ENCODE results near the gene SOHLH1.

Gene SOHLH1

DNA sequence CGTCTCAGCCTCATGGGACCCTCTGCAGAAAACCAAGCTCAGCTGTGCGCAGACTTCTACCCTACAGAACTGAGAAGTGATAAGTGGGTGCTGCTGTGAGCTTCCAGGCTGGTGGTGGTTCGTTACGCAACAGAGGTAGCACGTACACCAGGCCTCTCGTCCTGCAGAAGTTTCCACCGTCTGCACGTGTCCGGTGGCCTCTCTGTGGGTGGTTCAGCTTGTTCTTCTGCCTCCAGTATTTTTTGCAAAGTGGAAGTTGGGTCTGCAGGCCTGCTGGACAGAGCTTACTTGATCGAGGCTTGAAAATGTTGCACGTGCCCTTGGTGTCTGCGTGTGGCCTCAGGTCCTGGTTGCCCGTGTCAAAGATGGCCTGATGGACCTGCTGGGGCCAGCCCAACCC lies 30.2 kb upstream of the SOHLH1 start:
- no peak for DNase-seq

DNA sequence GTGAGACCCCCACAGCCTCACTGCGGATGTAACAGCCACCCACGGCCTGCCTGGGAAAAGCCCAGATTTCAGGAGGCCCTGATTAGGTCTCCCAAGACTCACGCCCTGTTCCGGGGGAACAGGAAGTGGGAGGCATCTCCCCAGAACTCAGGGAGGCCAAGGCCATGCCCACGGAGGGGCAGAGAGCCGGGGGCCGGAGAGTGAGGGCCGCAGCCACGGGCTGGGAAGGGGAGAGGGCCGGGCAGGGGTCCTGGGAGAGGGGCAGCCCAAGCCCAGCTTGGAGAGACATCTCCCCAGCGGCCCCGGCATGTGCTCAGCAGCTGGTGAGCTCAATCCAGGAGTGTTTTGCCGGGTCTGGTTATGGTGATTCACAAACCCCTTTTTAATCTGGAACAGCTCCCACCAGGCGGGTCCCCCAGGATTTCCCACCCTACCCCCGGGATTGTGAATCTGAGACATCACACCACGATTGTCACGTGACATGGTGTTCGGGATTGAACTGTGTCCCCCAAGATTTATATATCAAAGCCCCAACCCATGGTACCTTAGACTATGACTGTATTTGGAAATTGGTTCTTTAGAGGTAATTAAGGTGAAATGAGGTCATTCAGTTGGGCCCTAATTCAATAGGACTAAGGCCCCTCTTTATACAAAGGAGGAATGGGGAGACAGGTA lies 29.3 kb upstream of the SOHLH1 start:
- no peak for DNase-seq

DNA sequence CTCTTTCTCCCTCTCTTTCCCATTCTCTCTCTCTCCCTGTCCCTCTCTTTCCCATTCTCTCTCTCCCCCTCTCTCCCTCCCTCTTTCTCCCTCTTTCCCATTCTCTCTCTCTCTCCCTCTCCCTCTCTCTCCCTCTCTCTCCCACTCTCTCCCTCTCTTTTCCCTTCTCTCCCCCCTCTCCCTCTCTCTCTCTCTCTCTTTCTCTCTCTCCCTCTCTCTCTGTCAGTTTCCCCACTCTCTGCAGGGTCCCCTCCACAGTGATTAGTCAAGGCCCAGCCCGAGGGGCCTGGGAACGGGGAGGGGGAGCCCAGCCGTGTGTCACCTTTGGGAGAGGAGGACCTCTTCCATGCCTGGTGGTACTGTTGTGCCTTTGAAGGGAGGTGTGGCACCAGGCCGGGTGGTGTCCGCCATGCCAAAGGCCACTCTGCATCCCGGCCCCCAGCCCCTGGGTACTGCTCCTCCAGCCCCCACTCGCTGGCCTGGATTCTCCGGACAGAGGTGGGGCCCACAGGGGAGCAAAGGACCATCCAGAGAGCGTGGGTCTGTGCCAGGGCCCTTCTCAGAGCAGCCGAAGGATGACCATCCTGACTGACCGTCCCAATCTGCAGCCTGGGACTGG lies 28.1 kb upstream of the SOHLH1 start:
- no peak for DNase-seq

DNA sequence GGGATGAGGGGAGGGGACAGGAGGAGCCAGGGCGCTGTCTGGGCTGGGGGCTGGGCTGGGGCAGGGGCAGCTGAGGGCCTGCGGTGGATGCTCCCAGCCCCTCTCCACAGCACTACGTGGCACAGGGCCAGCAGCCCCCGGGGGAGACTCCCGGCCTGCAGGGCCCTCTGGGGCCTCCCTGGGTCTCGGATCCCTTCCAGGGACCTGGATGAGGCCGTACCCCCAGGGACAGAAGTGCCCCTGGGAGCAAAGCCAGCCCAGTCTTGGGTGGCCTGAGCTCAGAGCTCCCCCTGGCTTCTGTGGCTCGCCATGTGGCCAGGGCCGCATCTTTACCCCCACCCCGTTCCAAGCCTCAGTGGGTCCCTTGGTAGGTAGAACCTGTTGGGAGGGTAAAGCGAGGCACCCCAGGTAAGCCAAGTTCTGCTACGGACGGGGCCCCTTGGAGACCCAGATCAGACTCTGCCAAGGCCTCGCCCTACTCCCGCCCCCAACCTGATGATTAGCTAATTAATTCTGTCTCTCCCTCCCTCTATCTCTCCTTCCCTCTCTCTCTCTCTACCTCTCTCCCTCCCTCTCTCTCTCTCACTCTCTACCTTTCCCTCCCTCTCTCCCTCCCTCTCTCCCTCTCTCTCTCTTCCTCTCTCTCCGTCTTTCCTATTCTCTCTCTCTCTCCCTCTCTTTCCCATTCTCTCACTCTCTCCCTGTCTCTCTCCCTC lies 27.0 kb upstream of the SOHLH1 start:
- no peak for DNase-seq

DNA sequence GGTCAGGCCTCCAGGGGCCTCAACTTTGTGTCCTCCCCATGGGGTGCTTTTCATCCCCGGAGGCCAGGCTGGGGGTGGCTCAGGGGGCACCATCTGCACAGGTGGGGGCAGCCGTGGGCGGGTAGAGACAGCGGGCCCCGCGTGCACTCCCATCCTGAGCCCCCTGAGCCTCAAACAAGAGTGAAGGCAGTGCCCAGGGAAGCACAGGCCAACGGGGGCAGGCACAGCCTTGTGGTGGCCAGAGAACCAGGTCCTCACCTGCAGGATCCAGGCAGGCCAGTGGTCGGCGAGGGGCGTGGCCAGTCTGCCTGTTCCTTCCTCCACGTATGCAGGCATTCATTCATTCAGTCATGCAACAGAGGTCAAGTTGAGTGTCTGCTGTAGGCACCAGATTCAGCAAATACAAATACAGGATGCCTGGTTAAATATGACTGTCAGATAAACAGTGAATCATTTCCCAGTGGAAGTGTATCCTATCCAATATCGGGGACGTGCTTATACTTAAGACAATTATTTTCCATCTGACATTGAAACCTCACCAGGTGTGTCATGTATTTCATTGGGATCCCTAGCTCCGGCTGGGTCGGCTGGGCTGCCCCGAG lies 25.0 kb upstream of the SOHLH1 start:
- no peak for DNase-seq

DNA sequence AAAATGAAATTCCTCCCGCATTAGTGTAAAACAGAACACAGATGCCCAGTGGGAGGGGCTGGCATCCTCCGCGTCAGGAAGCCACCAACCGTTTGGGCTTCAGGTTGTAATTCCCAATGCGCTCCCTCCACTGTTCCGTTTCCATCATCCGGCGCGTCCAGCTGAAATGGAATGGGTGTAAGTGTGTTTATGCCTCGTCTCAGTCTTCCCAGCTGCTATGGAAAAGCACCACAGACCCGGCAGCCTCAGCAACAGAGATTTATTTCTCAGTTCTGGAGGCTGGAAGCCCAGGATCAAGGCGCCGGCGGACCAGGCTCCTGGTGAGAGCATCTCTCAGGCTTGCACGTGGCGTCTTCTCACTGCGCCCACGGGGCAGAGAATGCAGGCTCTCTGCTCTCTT lies 23.1 kb upstream of the SOHLH1 start:
- no peak for DNase-seq

DNA sequence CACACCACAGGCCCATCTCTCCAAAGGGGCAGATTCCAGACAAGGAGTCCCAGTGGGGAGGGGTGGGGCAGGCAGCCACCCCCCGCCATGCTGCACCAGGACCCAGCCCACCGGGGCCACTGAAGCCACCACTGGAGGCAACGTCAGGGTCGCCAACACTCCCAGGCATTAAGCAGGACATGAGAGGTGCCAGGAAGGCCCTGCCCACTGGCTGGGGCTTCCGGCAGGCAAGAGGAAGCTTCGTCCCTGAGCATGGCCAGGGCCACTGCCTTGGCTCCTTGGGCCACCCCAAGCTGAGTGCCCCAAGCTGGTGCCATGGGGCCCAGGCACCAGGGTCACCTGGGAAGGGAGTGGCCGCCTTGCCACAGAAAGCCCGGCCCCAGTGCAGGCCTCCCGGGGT lies 20.2 kb upstream of the SOHLH1 start:
- DNase-seq = no peak

DNA sequence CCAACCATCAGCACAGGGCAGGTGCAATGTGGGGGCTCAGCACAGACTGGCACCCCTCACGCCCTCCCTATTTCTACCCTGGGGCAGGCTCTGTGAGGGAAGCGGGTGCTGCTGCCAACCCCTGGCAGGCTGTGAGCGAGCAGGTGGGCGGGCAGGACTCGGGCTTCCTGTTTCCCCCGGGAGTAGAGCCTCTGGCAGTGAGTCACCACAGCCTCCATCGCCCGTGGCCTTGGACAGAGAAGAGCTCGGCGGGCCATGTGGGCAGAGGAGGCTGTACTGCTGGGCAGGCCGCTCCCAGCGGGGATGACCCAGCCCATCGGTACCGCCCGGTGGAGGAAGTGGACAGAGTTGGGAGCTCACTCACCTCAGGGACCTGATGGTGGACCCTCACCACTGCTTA lies 19.3 kb upstream of the SOHLH1 start:
- no peak for DNase-seq

DNA sequence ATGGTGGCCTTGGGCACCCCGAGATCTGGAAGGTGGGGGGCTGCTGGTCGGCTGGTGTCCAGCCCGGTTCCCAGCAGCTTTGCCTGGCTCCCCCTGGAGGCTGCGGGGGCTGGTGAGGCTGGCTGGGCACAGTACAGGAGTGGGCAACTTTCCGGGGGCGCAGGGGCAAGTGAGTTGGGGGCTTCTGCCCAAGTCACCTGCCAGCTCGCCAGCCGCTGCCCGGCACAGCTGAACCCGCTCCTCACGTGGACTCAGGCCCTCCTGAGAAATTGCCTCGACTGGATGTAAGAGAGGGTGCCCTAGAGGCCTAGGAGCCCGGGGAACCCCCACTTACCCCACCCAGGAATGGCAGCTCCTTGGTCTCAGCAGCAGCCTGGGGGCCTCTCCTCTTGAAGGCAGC lies 18.1 kb upstream of the SOHLH1 start:
- no peak for DNase-seq

DNA sequence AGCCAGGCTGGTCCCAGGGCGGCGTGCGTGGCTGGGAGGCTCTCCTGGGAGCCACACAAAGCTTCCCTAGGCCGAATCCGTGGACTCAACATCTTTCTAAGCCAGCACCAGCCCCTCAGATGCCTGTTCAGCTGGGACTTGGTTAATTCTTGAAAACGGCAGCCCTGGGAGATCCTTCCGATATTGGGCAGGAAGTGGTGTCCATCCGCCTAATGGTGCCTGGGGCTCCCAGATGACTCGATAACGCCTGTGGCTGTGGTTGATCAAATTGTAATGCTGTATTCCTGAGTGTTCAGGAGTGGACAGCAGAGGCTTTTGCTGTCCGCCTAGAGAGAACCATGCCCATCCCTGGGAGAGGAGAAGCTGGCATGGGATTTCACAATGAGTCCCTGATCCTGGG lies 16.8 kb upstream of the SOHLH1 start:
- no peak for DNase-seq

DNA sequence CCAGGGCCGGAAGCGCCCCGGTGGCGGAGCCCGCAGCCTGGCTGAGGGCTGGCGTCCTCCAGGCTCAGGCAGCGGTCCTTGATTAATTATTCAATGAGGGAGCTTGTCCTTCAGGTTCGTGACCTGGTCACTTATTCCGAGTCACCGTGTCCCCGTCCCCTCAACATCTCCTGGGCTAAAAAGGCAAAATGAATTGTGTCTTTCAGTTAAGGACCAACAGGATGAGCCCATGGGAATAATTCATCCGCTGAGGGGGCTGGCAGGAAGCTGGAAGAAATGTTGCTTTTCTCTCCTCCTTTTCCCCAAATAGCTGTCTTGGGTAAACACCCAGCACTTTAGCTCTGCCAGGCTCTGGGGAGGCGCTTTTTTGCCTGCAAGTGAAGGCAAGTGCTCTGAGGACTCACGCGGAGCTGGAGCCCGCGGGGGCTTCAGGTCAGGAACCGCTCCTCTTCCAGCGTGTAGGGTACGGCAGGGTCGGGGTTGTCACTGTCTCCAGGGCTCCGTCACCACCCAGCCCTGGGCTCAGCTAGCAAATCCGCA lies 15.8 kb upstream of the SOHLH1 start:
- DNase-seq = no peak

DNA sequence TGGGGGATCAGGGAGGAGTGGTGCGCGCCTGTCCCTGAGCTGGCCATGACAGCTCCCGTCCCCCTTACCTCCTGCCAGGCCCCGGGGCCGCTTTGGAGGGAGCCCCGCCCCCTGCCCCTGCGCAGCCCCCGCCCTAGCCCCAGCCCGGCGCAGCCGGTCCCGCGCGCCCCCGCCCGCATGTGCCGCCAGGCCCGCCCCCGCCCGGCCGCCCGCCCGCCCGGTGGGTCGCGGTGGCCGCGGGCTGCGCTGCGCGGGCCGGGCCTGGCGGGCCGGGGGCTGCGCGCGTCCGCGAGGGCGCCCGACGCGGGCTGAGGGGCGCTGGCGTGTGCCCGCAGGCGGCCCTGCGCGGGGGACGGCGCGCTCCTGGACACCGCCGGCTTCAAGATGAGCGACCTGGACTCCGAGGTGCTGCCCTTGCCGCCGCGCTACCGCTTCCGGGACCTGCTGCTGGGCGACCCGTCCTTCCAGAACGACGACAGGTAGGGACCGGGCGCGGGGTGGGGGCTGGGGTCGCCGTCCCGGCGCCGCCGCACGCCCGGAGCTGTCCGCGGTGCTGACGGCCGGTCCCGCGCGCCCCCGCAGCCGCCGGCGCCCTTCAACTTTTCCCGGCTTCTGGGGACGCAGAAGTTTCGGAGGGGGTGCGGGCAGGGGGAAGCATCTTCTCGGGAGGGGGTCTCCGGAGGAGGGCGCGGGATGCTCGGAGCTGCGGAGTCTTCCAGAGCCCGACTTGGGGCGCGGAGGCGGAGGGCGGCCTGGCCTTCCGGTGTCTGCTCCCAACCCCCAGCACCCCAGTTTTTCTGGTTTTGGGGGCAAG lies 15.2 kb upstream of the SOHLH1 start:
- no peak for DNase-seq

DNA sequence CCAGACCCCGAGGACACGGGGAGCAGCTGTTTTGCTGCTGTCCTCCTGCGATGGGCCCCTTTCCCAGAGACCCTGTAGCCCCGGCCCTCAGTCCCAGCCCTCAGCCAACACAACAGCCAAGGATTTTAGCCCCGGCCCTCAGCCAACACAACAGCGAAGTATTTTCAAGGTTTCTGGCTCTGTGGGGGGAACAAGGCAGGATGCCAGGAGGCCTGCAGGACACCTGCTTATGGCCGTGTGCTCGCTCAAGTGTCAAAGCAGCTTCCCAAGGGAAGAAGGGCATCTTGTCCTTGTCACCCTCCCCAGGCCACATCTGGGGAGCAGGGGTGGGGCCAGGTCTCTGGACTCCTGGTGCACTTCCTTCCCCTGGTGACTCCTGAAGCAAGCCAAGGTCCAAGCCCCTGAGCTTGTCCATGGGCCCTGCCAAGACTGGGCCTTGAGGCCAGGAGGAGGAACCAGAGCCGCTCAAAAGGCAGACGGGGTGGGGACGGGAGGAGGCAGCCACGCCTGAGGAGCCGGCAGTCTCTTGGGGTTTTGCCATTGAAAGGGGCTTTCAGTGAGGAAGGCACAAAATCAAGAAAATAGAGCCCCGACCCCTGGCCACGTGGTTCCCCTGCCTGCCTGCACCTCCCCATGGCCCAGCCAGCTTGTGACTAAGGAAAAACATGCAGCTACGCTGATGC lies 13.5 kb upstream of the SOHLH1 start:
- no peak for DNase-seq

DNA sequence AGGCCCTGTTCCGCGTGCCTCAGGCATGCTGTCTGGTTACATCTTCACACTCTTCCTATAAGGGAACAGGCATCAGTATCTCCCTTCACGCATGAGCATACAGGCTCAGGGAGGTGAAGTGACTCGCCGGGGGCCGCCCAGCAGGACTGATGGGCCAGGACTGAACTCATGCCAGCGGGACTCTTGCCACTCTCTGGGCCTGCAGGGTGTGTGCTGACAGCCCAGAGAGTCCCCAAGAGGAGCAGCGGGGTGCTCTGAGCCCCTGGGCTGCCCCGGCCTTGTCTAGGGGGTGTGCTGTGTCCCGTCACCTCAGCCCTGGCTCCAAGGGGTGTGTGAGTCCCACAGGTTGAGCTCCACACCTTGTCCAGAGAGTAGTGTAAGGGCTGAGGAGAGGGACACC lies 12.6 kb upstream of the SOHLH1 start:
- DNase-seq = no peak

DNA sequence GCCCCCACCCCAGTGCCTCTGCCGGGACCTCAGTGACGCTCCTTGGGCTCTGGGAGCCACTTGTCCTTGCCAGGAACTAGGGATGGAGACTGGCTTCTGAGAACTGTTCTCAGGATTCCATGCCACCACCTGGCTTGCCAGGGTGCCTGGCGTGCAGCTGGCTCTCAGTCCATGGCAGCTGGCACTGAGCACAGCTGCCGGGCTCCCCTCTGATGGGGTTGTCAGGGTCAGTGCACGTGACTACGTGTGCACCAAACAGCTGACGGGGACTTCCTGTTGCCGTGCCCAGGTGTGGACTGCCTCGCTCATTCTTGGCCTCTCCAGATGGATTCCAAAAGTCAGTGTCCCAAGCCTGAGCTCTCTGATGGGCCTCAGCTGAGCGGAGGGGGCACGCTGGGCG lies 12.1 kb upstream of the SOHLH1 start:
- no peak for DNase-seq

DNA sequence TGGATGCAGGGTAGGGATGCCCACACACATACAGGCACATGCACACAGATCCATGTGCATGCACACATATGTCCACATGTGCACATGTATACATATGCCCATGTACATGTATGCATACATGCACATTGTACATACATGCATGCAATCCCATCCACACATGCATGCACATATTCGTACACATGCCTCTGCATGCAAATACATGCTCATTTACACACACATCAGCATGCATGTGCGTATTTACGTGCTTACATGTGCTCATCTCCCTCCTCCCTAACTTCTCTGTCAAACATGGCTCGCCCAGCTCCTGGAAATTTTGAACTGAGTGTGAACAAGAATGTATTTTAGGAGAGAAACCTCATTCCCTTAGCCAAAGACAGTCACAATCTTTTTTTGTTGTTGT lies 8.9 kb upstream of the SOHLH1 start:
- no peak for DNase-seq

DNA sequence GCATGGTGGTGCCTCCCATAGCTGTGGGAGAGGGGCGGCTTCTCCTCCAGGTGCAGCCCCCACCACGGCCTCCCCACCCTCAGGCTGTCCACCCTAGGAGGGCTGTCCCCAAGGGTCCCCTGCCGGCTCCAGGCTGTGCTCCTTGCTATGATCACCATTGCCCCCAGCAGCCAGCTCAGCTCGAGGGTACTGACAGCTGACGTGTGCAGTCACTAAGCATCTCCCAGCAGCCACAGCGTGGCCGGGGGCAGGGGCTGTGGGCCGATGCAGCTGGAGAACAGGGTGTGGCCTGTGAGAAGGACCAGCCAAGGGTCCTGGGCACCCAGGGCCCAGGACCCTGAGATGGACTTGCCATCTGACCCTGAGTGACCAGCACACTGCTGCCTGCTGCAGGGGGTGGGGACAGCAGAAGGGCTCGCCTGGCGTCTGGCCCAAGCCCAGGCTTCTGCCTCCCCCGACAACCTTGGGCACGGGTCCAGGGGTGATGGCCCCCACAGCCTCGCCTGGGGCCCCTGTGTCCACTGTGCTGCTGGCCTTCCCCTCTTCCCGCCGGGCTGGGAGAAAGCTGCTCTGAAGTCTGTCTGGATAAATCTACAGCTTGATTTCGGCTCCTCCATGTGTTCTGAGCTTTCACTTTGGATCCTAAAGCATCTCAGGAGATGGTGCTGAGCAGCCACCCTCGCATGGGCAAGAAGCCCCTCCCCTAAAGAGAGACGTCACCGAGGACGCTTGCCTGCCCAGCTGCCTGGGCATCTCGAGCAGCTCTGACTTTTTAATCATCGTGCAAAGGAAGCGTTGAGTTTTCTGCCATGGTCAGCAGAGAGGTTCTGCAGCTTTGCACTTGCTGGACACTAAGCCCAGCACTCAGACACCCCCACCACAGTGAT lies 8.2 kb upstream of the SOHLH1 start:
- no peak for DNase-seq

DNA sequence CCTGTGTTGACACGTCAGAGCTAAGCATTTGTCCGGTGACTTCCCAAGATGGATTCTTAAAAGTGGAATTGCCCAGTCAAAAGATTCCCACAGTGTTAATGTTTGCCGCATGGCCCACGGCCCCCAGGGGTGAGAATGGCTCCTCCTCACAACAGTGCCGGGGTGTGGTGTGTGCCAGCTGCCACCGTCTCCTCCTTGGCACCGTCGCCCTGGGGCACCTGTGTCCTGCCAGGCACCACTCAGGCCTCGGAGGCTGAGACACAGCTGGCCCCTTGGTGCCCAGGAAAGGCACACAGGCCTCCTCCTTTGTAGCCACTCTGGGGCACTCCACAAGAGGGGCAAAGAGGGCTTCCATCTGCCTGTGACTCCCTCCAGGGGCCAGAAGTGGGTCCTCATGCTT lies 7.0 kb upstream of the SOHLH1 start:
- no peak for DNase-seq

DNA sequence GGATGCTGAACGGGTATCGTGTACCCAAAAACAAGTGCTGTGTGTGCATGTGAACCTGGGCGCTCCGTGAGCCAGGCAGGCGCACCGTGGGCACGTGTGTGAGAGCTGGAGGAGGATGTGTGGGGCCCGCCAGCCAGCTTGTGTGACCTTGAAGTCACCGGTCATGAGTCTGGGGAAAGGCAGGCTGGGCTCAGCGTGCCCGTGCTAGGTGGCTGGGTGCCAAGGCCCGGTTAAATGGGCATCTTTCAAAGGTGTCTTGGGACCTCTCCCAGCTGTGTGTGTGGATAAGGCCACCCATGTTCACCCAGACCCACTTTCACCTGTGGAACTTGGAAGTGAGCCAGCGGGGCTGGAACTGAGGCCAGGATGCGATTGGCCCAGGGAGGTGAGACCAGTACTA lies 6.1 kb upstream of the SOHLH1 start:
- DNase-seq = no peak

DNA sequence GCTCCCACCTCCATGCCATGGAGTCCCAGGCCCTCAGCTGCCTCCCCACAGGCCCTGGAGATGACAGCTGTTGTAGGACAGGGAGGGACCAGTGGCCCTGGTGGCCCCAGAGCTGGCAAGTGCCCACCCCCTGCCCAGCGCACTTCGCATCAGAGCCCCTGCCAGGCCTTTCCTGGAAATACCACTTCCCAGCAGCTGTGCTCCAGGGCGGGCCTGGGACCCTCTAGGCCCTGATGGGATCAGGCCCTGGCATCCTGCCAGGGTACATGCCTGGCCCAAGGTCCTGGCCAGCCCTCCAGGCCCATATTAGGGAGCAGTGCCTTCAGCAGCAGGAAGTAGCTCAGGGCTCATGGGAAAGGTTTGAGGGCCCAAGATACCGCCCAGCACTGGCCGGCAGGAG lies 5.2 kb upstream of the SOHLH1 start:
- DNase-seq = no peak

DNA sequence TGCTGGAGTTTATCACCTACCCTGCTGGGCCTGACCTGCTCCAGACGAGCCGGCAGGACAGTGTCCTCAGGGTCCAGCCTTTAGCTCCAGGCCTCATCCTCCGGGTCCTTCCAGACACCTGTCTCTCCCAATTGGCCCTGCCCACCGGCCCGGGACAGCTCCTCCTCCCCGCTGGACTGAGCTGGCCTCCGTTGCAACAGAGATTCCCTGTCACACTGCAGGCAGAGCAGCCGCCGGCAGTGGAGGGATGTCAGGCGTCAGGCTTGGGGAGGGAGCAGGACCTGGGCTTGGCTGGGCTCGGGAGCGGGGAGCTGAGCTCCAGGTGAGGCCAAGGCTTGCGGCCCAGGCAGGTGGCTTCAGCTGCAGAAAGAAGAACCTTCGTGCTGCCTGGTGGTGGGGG lies 4.4 kb upstream of the SOHLH1 start:
- DNase-seq = no peak

All from CD4-positive, alpha-beta T cell treated with Interleukin-4 for 4 hours (primary cell).